ENCODE data around the gene SHKBP1. TPM values are rescaled to one million over a fixed set of nuclear protein-coding genes. Genes with fewer than 3 reads are reported as not detected.

The SHKBP1 gene
- total and polyA plus RNA-seq, 2 of the 4 experiments (the other 2 are of a cell fraction): 15.6 to 94.0 TPM

DNA sequence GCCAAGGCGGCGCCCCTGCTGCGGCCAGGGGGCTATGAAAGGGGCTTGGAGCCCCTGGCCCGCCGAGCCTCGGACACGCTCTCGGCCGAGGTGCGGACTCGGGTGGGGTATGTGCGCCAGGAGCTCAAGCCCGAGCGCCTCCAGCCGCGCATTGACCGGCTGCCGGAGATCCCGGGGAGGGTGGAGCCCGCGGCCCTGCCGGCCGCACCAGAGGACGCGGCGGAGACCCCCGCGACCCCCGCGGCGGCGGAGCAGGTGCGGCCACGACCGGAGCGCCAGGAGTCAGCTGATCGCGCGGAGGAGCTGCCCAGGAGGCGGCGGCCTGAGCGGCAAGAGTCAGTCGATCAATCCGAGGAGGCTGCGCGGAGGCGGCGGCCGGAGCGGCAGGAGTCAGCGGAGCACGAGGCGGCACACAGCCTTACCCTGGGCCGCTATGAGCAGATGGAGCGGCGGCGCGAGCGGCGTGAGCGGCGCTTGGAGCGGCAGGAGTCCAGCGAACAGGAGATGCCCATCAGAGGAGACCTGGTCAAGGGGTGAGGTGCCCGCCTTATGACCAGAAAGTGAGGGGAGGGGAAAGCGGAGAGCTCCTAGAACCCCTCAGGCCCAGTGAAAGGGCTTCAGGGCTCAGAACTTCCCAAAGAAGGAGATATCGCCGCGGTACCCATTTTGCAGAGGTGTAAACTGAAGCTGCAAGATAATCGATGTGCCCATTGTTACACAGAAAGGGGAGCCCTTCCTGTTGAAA, 8.8 kb upstream of the SHKBP1 start (continued):
- no peak for TF ChIP-seq RAD21 (IDR thresholded peaks at IDR 0.05; ENCODE audit: low read length)

DNA sequence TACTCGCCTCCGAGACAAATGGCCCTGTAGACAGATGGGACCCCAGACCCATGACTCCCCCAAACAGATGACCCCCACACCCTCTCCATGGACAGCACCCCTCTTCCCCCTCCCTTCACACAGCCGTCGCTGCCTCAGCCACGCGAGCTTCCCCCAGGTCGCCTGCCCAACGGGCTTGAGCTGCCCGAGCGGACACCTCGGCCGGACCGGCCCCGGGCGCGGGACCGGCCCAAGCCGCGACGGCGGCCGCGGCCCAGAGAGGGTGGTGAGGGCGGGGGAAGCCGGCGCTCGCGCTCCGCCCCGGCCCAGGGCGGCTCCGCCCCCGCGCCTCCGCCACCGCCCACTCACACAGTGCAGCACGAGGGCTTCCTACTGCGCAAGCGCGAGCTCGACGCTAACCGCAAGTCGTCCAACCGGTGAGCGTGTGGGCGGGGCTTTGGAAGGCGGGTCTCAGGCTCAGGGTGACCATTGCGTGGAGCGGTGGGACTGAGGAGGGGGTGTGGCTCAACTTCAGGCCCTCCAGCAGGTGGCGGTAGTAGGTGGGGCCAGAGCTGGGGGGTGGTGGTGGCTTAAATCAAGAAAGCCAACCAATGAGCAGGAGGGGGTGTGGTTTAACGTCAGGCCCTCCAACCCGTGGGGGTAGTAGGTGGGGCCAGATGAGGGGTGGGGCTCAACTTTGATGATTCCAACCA, 6.2 kb upstream of the SHKBP1 start:
- no TSS peak for BruUV-seq (replicated peaks)
- Histone ChIP-seq H4K8ac (ENCODE audit: low read depth in 2 of 2, low read length in 2 of 2) (peak overlapping the region; percentile 79 to 99), H3K9me3 (ENCODE audit: control insufficient read depth, insufficient read depth, low read length) (no peaks in the 10 kb centered on the region), H3K18ac (ENCODE audit: low read depth, low read length) (peak overlapping the region; percentile 79), H2BK20ac (ENCODE audit: low read depth, low read length) (no peak overlapping the region), H4K5ac (ENCODE audit: low read depth, low read length) (peak overlapping the region; percentile 61), H3K4ac (ENCODE audit: low read depth, low read length) (peak overlapping the region; percentile 99), H3K4me1 (ENCODE audit: control insufficient read depth, insufficient read depth, low read length) (peaks cover 8% of the 10 kb centered on the region), H3K27ac (ENCODE audit: insufficient read depth, low read length) (peak overlapping the region; percentile 91), H3K4me2 (ENCODE audit: low read depth, low read length) (peak overlapping the region; percentile 89), H2BK15ac (ENCODE audit: low read depth, low read length) (peak overlapping the region; percentile 48; the same call in 1 of the 3 replicates), H2AK9ac (replicated peaks; ENCODE audit: low read depth, low read length, poor library complexity) (peak overlapping the region; percentile 100), H3K79me1 (ENCODE audit: low read depth in 1 of 2, low read length in 2 of 2) (0 out of 4 replicates have a peak, but pooled peaks cover 0 to 4% of the 10 kb centered on the region in 2 experiments), H3K23ac (ENCODE audit: low read depth, low read length) (peak overlapping the region; percentile 50), H2AK5ac (ENCODE audit: low read depth, low read length) (peak overlapping the region; percentile 97), H3K9me1 (ENCODE audit: insufficient read depth, low read length) (no peaks in the 10 kb centered on the region), H3K27me3 (ENCODE audit: control insufficient read depth, insufficient read depth, low read length) (peaks cover 25% of the 10 kb centered on the region), H2BK120ac (ENCODE audit: low read depth, low read length) (peak overlapping the region; percentile 67; the same call in 1 of the 2 replicates), H3K36me3 (ENCODE audit: control insufficient read depth, insufficient read depth, low read length) (no peaks in the 10 kb centered on the region), H2BK5ac (ENCODE audit: low read depth, low read length, poor library complexity, severe bottlenecking) (peak overlapping the region; percentile 98), H4K91ac (ENCODE audit: insufficient read depth, low read depth, low read length) (peak overlapping the region; percentile 95), H3K14ac (replicated peaks; ENCODE audit: low read depth, low read length) (peak overlapping the region; percentile 100), H4K20me1 (ENCODE audit: insufficient read depth, low read length) (no peaks in the 10 kb centered on the region), H3K9ac (ENCODE audit: low read depth, low read length) (peak overlapping the region; percentile 84), H3K56ac (ENCODE audit: extremely low read depth, insufficient read depth, low read length) (peak overlapping the region; percentile 92; the same call in 1 of the 2 replicates), H2AFZ (replicated peaks; ENCODE audit: low read length, poor library complexity) (peak overlapping the region; percentile 98), H3K4me3 (ENCODE audit: insufficient read depth, low read depth, low read length) (peak overlapping the region; percentile 63)
- ATAC-seq (ENCODE audit: low read depth) (peak; percentile 95), DNase-seq (peak; percentile 100)
- CTCF ChIA-PET: interaction anchor here (0.9 to 1.0 kb wide), 2 partner anchors 32 to 106 kb away, joined by 3 read pairs; no protein-coding TSS in a partner anchor
- intact Hi-C loops (cut with micrococcal nuclease): no loop called here
- 0% methylated on average over 3 of the region's 53 CpGs; no CpG with 5 or more reads in 1 of the 2 experiments for WGBS, 2 experiments (ENCODE audit: extremely low coverage in 2 of 2, insufficient read length in 1 of 2)
- in situ Hi-C loops (cut with MboI; ENCODE audit: low sequenced_read_pairs): no loop called here
- POLR2A ChIA-PET (ENCODE audit: unreplicated experiment): interaction anchor here (0.6 kb wide), 2 partner anchors 38 to 577 kb away, joined by 3 to 5 read pairs; no protein-coding TSS in a partner anchor
- dilution Hi-C loops (cut with HindIII; ENCODE audit: low sequenced_read_pairs, unreplicated experiment): no loop called here
- peak; percentile 95 for TF ChIP-seq MAZ (IDR thresholded peaks at IDR 0.05; ENCODE audit: borderline replicate concordance, low read depth, low read length)
- TF ChIP-seq SMC3 (IDR thresholded peaks at IDR 0.05; ENCODE audit: low read depth, low read length): no peak
- TF ChIP-seq CHD1 (IDR thresholded peaks at IDR 0.05; ENCODE audit: low read depth, low read length): peak; percentile 69; the same call in 1 of the 2 replicates
- TF ChIP-seq USF2 (IDR thresholded peaks at IDR 0.05; ENCODE audit: low read depth, low read length): peak; percentile 88
- TF ChIP-seq RAD21 (IDR thresholded peaks at IDR 0.05; ENCODE audit: low read length): no peak
- peak; percentile 43; the same call in 1 of the 2 replicates for TF ChIP-seq BHLHE40 (IDR thresholded peaks at IDR 0.05; ENCODE audit: low read depth, low read length)
- peak; percentile 76 for TF ChIP-seq POLR2A (IDR thresholded peaks at IDR 0.05; ENCODE audit: low read depth, low read length)
- no peak for TF ChIP-seq MAFK (IDR thresholded peaks at IDR 0.05; ENCODE audit: low read depth, low read length)
- TF ChIP-seq RCOR1 (IDR thresholded peaks at IDR 0.05; ENCODE audit: insufficient replicate concordance, low read length): no peak
- TF ChIP-seq MXI1 (IDR thresholded peaks at IDR 0.05; ENCODE audit: borderline replicate concordance, low read depth, low read length): peak; percentile 33; the same call in 1 of the 2 replicates
- TF ChIP-seq CTCF (conservative IDR thresholded peaks at IDR 0.05; ENCODE audit: low read depth, low read length): no peak
- no peak for TF ChIP-seq FOS (IDR thresholded peaks at IDR 0.05; ENCODE audit: low read depth, low read length)

All from IMR-90 (cell line).